IgD-negative memory B cell (primary cell): ENCODE data around the gene FARP1. TPM values are rescaled to one million over a fixed set of nuclear protein-coding genes. Genes with fewer than 3 reads are reported as not detected.

Experiments
- H3K27ac Mint-ChIP-seq, 3 donors: one replicate each; pipeline ENCODE4 v1.8.0; 2020 to 2022; ENCODE audit warnings: mild to moderate bottlenecking in 3 of 3, mixed read lengths in 3 of 3, moderate library complexity in 1 of 3
- H3K27me3 Mint-ChIP-seq: one replicate; pipeline ENCODE4 v1.8.0; 2021; ENCODE audit warnings: mixed read lengths
- H3K36me3 Mint-ChIP-seq: one replicate; pipeline ENCODE4 v1.8.0; 2020; ENCODE audit warnings: mild to moderate bottlenecking, mixed read lengths
- H3K4me1 Mint-ChIP-seq, 3 donors: one replicate each; pipeline ENCODE4 v1.8.0; 2020 to 2022; ENCODE audit warnings: mixed read lengths in 3 of 3, mild to moderate bottlenecking in 1 of 3
- H3K4me3 Mint-ChIP-seq, 4 donors: one replicate each; pipeline ENCODE4 v1.8.0; 2020 to 2022; ENCODE audit warnings: mild to moderate bottlenecking in 4 of 4, mixed read lengths in 4 of 4, moderate library complexity in 3 of 4
- H3K9me3 Mint-ChIP-seq, 3 donors: one replicate each; pipeline ENCODE4 v1.8.0; 2020 to 2021; ENCODE audit warnings: mixed read lengths in 3 of 3, mild to moderate bottlenecking in 1 of 3
- polyA plus RNA-seq: library from polyadenylated mRNA; unstranded; fragments of 300-500 nt; fragmentation: Illumina TruSeq; gene quantifications from one replicate; pipeline ENCODE4 v1.2.3, GENCODE V29; 2021

FARP1 gene
- polyA plus RNA-seq, 1 donor from 2014 or later = 0.46 TPM

DNA sequence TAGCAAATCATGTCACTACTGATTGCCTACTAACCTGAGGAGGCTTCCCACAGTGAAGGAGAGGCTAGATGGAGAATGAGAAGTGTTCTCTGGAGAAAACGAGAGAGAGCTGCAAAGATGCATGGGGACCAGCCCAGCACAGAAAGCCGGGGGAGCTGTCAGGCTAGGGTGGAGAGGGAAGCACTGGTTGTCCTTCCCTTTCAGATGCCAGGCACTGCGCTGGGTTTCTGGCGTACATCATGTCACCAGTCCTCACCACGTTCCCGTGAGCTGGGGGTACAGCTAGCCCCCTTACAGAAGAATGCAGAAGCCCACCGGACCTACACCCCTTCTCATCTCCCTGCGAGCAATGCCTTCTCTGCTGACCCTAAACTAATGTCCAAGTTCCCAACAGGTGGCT, 348.0 kb downstream of the FARP1 start:
- H3K9me3 Mint-ChIP-seq = peaks cover 0 to 1% (median 0%) of the 10 kb centered on the region in 3 donors
- H3K27ac Mint-ChIP-seq = peak overlapping the region in 2 of 3 donors; percentile 44 to 70
- peak overlapping the region in 1 of 4 donors; percentile 31 for H3K4me3 Mint-ChIP-seq

DNA sequence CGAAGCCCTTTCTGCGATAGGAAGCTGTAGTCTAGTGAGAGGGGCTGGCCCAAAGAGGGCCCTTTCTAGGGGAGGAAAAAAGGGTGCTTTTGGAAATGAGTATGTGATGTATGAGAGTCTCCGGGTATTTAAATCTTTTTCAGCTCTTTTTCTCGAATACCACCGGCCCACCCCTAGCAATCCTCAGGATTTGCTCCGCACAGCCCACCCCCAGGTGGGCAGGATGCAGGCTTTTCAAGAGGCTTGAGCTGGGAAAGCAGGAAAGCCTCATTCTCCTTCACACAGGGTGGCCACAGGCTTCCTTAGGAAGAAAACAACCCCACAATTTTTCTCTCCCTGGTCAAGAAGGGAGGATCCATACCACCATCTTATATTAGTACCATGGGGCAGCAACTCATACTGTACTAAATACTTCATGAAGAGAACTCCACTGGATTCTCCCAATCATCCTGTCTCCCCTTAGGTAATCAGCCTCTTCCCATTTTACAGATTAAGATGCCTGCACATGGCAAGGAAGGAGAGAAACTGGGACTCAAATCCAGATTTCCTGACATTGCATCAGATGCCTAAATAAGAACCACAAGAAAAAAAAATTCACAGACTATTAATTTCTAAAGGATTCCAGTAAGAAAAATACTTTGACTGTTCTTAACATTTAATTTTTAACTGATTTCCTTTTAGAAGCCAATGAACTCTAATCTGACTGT, 349.6 kb downstream of the FARP1 start:
- peaks cover 2% of the 10 kb centered on the region for H3K36me3 Mint-ChIP-seq

More for the DNA sequence above, 348.0 kb downstream of the FARP1 start:
- Mint-ChIP-seq H3K36me3 (peaks cover 2% of the 10 kb centered on the region), H3K4me1 (peaks cover 61 to 65% (median 63%) of the 10 kb centered on the region in 3 donors), H3K27me3 (no peaks in the 10 kb centered on the region)

DNA sequence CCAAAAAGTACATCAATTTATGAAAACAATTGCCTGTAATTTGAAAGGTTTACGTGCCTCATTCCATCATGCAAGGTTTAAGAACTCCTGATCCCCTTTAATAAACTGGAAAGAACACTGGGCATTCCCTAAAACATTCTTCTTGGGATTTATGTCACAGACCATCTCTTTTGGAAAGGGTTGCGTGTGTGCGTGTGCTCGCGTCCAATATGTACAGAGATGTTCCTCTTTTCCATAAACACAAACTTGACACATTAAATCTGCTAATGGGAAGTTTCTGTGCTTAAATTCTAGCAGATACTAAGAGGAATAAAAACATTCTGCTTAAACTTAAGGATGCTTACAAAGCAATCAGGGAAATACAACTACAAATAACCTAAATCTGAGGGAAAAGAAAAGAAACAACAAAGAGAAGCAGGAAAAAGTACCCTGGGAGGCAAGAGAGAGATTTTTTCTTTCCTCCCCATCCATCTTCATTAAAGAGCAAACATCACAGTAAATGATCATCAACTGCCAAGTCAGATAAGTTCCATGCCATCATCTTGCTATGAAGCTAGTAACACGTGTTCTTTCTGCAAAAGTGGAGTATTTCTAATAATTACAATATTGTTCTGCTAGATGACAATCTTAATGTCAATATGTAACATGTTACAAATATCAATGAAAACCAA, 350.3 kb downstream of the FARP1 start:
- no peak overlapping the region for H3K4me3 Mint-ChIP-seq
- peaks cover 2% of the 10 kb centered on the region for H3K36me3 Mint-ChIP-seq
- H3K27me3 Mint-ChIP-seq = no peaks in the 10 kb centered on the region
- no peak overlapping the region for H3K27ac Mint-ChIP-seq
- H3K4me1 Mint-ChIP-seq = peaks cover 50 to 70% (median 62%) of the 10 kb centered on the region in 3 donors
- H3K9me3 Mint-ChIP-seq = peaks cover 0 to 1% (median 0%) of the 10 kb centered on the region in 3 donors

More for the DNA sequence above, 349.6 kb downstream of the FARP1 start:
- Mint-ChIP-seq H3K27me3 (no peaks in the 10 kb centered on the region), H3K9me3 (peaks cover 0 to 1% (median 0%) of the 10 kb centered on the region in 3 donors), H3K27ac (peak overlapping the region; percentile 29 to 70 (median 63)), H3K4me1 (peaks cover 54 to 68% (median 62%) of the 10 kb centered on the region in 3 donors), H3K4me3 (peak overlapping the region in 1 of 4 donors; percentile 50)

DNA sequence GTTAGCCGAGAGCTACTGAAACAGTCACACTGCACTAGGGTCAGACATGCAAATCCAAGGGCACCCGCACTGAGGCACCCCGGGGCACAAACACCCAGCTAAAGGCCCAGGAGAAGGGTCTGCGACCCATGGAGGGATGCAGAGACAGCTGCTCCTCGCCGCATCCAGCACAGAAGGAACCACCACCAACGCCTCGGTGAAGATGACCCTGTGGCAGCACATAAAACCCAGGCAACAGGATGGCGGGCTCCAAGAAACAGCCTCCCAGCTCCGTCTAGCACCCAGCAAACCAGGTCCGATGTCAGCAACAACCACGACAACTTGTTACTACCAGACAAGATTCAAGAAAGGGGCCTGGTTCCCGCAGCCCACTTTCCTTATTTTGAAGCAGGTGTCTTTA, 351.9 kb downstream of the FARP1 start:
- peak overlapping the region; percentile 4 to 68 (median 40) for H3K27ac Mint-ChIP-seq
- H3K9me3 Mint-ChIP-seq = no peaks in the 10 kb centered on the region
- H3K4me3 Mint-ChIP-seq = no peak overlapping the region
- peaks cover 40 to 61% (median 54%) of the 10 kb centered on the region in 3 donors for H3K4me1 Mint-ChIP-seq
- peaks cover 2% of the 10 kb centered on the region for H3K36me3 Mint-ChIP-seq
- H3K27me3 Mint-ChIP-seq = no peaks in the 10 kb centered on the region

DNA sequence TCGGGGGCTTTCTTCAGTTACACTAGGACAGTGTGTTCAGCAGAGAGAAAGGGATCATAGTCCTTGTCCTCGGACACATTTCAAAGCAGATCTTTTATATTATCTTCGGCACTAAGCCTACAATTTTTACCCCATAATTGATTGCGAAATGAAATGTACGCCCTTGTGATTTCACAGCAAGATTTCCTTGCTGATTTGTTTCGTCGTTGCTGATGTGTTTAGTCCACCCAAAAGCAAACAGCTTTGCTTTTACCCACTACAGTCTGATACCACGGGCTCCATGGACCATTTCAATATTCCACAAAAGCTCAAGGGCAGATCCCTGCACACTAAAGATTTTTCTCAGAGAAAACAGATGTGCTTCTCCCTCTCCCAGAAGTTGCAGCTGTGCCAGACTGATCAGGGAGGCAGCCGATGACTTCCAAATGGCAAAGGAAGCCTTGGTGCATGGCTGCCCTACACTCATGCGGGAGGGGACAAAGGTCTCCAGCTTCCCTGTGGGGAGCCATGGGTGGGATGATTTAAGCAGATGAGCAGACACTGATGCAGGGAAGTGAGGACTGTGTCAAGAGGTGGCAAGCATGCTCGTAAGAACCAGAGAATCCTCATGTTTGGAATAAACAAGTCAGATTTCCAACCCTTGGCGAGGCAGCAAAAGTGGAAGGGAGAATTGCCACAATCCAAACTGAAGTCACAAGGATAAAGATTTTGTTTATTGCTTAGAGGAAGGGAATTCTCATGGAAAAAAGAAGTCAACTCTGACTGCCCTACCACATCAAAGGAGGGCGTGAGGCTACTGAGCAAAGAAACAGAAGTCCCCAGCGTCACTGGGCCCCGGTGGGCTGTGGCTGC, 353.0 kb downstream of the FARP1 start:
- Mint-ChIP-seq H3K9me3 (no peaks in the 10 kb centered on the region), H3K4me3 (no peak overlapping the region), H3K36me3 (peaks cover 2% of the 10 kb centered on the region), H3K27ac (no peak overlapping the region), H3K27me3 (no peaks in the 10 kb centered on the region), H3K4me1 (peaks cover 39 to 64% (median 56%) of the 10 kb centered on the region in 3 donors)

DNA sequence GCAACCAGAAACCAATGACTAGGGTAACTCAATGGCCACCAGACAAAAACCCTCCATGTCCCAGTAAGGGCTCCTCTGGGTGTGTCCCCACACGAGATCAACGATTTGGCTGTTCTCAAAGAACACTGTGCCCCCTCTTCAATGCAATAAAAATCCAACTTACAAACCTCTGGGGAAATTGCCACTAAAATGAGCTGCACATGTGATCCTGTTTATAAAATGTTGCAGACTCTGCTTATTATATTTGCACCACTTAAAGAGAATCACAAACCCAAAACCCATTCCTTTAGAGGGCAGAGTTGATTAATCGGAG, 353.5 kb downstream of the FARP1 start:
- peak overlapping the region in 1 of 3 donors; percentile 28 for H3K27ac Mint-ChIP-seq
- H3K36me3 Mint-ChIP-seq = peaks cover 2% of the 10 kb centered on the region
- H3K27me3 Mint-ChIP-seq = no peaks in the 10 kb centered on the region
- peaks cover 34 to 66% (median 58%) of the 10 kb centered on the region in 3 donors for H3K4me1 Mint-ChIP-seq
- no peak overlapping the region for H3K4me3 Mint-ChIP-seq
- H3K9me3 Mint-ChIP-seq = no peaks in the 10 kb centered on the region

DNA sequence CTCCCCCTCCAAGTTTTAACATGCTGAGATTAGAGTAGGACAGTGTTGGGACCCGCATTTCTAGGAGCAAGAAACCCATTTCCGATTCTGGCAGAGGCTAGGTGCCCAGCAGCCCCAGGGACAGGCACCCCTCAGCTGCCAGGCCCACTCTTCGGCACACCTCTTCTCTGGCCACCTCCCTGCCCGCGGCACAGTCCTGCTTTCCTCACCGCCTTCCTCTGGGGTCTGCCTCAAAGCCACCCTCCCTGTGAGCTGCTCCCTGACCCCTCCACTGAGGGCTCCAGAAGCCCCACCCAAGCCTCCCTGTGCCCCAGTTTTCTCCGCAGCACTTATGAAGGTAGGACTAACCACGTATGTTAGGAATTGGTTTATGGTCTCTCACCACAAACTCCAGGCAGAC, 354.1 kb downstream of the FARP1 start:
- H3K4me3 Mint-ChIP-seq = no peak overlapping the region
- peaks cover 35 to 67% (median 61%) of the 10 kb centered on the region in 3 donors for H3K4me1 Mint-ChIP-seq
- no peaks in the 10 kb centered on the region for H3K27me3 Mint-ChIP-seq
- H3K9me3 Mint-ChIP-seq = no peaks in the 10 kb centered on the region
- peak overlapping the region in 2 of 3 donors; percentile 28 to 58 for H3K27ac Mint-ChIP-seq
- peaks cover 2% of the 10 kb centered on the region for H3K36me3 Mint-ChIP-seq

DNA sequence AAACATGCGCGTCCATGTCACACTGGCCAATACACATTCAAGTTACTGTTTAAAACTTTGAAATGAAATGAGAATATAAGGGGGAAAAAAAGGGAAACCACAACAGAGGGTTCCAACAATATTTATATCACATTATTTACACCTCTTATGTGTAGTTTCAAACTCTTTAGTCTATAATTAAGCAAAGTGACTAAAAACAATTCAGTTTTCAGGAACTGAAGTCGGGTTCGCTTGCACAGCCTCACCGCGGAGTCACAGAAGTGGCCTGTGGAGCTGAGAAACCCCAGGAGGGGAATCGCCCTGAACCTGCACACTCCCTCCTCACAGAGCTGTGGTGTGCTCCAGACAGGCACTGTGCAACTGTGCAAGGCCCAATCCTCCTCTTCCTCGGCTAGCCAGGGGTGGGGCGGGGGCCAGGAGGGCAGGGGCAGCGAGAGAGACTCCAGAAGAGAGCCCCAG, 358.1 kb downstream of the FARP1 start:
- peaks cover 2% of the 10 kb centered on the region for H3K36me3 Mint-ChIP-seq
- H3K27ac Mint-ChIP-seq = peak overlapping the region; percentile 14 to 64 (median 47)
- peak overlapping the region in 2 of 4 donors; percentile 2 to 65 for H3K4me3 Mint-ChIP-seq
- peaks cover 58 to 79% (median 73%) of the 10 kb centered on the region in 3 donors for H3K4me1 Mint-ChIP-seq
- H3K27me3 Mint-ChIP-seq = peaks cover 1% of the 10 kb centered on the region
- no peaks in the 10 kb centered on the region for H3K9me3 Mint-ChIP-seq

DNA sequence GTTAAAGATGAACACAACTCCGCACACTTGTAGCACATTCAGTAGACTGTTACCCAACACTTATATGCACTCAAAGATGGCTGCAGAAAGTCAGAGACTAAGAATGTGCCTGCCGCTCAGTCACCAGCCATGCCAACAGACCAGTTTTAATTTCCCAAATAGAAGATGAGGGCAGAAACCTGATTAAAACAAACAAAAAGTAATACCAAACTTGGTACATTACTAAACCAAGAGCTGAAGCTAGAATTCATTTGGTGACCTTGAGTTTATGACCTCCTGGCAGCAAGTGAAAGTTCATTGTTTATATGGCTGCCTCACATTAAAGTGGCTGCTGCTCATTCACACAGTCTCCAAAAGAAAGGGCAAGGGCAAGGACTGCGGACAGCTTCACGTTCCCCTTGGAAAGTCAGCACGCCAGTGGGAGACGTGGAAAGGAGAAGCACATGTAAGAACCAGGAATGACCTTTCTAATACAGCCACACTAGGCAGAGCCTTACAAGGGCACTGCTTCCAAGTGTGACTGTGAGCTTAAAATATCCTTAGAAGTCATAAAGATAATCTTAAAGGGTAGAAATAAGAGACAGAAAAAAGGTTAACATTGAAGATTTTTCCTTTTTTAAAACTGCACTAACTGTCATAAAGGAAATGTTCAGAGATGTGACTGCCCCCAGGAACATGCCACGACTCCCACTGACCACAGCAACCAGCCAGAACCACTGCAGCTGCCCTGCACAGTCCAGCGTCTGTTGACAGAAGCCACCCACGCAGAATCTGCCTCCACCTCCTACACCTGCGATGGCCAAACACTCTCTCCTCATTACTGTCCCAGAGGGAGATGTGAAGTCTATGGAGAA, 360.5 kb downstream of the FARP1 start:
- Mint-ChIP-seq H3K9me3 (no peaks in the 10 kb centered on the region), H3K27ac (peak overlapping the region; percentile 71 to 94 (median 93)), H3K4me1 (peaks cover 64 to 81% (median 65%) of the 10 kb centered on the region in 3 donors), H3K27me3 (peaks cover 1% of the 10 kb centered on the region), H3K36me3 (peaks cover 2% of the 10 kb centered on the region), H3K4me3 (peak overlapping the region in 2 of 4 donors; percentile 9 to 93)

DNA sequence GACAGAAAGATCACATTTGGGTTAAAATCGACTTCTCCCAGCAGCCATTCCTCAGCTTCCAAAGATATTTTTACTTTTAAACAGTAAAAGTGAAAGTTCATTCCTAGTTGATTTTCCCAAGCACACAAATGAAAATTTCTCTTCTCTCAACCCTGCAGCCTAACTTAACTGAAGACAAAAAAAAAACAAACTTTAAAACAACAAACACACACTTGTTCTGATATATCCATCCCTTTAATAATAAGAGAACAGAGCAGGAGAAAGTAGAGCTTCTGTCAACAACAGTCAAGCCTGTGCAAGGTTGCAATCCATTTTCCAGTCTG, 361.1 kb downstream of the FARP1 start:
- Mint-ChIP-seq H3K9me3 (no peaks in the 10 kb centered on the region), H3K27me3 (peaks cover 1% of the 10 kb centered on the region)

DNA sequence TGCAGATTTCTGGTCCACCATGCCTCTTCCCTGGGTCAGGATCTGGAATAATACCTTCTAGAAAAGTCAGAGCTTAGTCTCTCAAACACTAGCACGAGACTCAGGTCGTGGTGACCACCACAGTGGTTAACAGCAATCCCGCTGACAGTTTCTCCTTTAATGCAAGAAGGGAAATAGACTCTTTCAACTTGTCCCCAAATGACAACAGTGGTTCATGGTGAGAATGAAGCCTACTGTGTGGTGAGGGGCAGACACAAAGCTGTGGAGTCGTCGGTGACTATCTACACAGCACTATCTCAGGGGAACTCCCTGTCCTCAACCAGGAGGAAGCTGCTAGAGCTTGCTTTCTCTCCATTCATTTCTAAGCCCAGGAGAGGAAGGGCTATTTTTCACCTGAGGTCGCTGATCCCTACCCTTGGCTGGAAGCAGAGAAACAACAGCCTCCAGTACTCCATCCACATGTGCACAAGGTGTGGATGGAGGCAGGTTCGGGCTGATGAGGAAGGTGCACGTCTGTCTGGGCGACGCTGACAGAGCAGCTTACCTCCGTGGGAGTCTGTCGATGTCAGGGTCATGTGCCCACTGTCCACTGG, 361.6 kb downstream of the FARP1 start:
- Mint-ChIP-seq H3K4me3 (peak overlapping the region; percentile 8 to 93 (median 48)), H3K36me3 (peaks cover 2% of the 10 kb centered on the region), H3K9me3 (no peaks in the 10 kb centered on the region), H3K27ac (peak overlapping the region; percentile 59 to 94 (median 93)), H3K27me3 (peaks cover 1% of the 10 kb centered on the region), H3K4me1 (peaks cover 69 to 92% (median 71%) of the 10 kb centered on the region in 3 donors)

More for the DNA sequence above, 361.1 kb downstream of the FARP1 start:
- Mint-ChIP-seq H3K27ac (peak overlapping the region; percentile 64 to 94 (median 93)), H3K36me3 (peaks cover 2% of the 10 kb centered on the region), H3K4me1 (peaks cover 65 to 87% (median 67%) of the 10 kb centered on the region in 3 donors), H3K4me3 (peak overlapping the region in 3 of 4 donors; percentile 9 to 93 (median 59))
